CD4-positive, alpha-beta T cell treated with Interleukin-6 for 4 hours (primary cell): ENCODE measurements around the gene COG5.

ENCODE experiments used
- DNase-seq: peaks from one replicate; pipeline ENCODE4 v3.0.0-alpha.2; 2020; ENCODE audit warnings: mixed read lengths

COG5 gene

GRCh38 chr7:107387573-107388219, 176.0 kb downstream of the COG5 start:
- no peak for DNase-seq

- DNase-seq = no peak
These were observed 176.6 kb downstream of the COG5 start for GRCh38 chr7:107387128-107387527.

GRCh38 chr7:107386548-107387102, 177.1 kb downstream of the COG5 start:
- DNase-seq = no peak

GRCh38 chr7:107384025-107384424, 179.7 kb downstream of the COG5 start:
- DNase-seq = no peak

GRCh38 chr7:107383203-107383602, 180.5 kb downstream of the COG5 start:
- DNase-seq = no peak

GRCh38 chr7:107381453-107381852, 182.3 kb downstream of the COG5 start:
- no peak for DNase-seq

- no peak for DNase-seq
These were observed 190.4 kb downstream of the COG5 start for GRCh38 chr7:107373354-107373753.

GRCh38 chr7:107372298-107372697, 191.4 kb downstream of the COG5 start:
- no peak for DNase-seq

GRCh38 chr7:107370816-107371215, 192.9 kb downstream of the COG5 start:
- no peak for DNase-seq

GRCh38 chr7:107364787-107365186, 198.9 kb downstream of the COG5 start:
- no peak for DNase-seq

- no peak for DNase-seq
These were observed 204.0 kb downstream of the COG5 start for GRCh38 chr7:107359520-107360316.

GRCh38 chr7:107355616-107356015, 208.1 kb downstream of the COG5 start:
- no peak for DNase-seq

- DNase-seq = no peak
These were observed 209.1 kb downstream of the COG5 start for GRCh38 chr7:107354640-107355039.

GRCh38 chr7:107353701-107354100, 210.0 kb downstream of the COG5 start:
- DNase-seq = no peak

GRCh38 chr7:107345898-107346297, 217.8 kb downstream of the COG5 start:
- DNase-seq = no peak

- DNase-seq = no peak
These were observed 218.9 kb downstream of the COG5 start for GRCh38 chr7:107344799-107345198.

- no peak for DNase-seq
These were observed 219.4 kb downstream of the COG5 start for GRCh38 chr7:107344286-107344685.

- DNase-seq = no peak
These were observed 225.6 kb downstream of the COG5 start for GRCh38 chr7:107338080-107338479.

- no peak for DNase-seq
These were observed 231.0 kb downstream of the COG5 start for GRCh38 chr7:107332488-107333269.

- DNase-seq = no peak
These were observed 233.2 kb downstream of the COG5 start for GRCh38 chr7:107330478-107330877.

GRCh38 chr7:107327986-107328569, 235.6 kb downstream of the COG5 start:
- no peak for DNase-seq

- DNase-seq = no peak
These were observed 237.7 kb downstream of the COG5 start for GRCh38 chr7:107326061-107326460.

GRCh38 chr7:107322015-107322414, 241.7 kb downstream of the COG5 start:
- DNase-seq = no peak
